ENCODE data around the gene GUK1.
A peak's percentile ranks its signal among the peaks of the same experiment; 100 is the strongest.

Gene GUK1

GRCh38 chr1:228162286-228163006 is 22.4 kb downstream of the GUK1 start:
- Histone ChIP-seq H2AFZ (no peak overlapping the region), H3K79me2 (no peaks in the 10 kb centered on the region), H3K9ac (no peak overlapping the region), H3K9me3 (ENCODE audit: control insufficient read depth, low read length) (no peaks in the 10 kb centered on the region), H3K27ac (peak overlapping the region; percentile 54), H3K4me1 (no peaks in the 10 kb centered on the region), H3K4me2 (ENCODE audit: low read length) (no peak overlapping the region), H3K36me3 (ENCODE audit: control insufficient read depth, insufficient read depth, low read length) (no peaks in the 10 kb centered on the region), H3K4me3 (ENCODE audit: low read depth, low read length) (no peak overlapping the region), H3K27me3 (ENCODE audit: control insufficient read depth, insufficient read depth, low read length) (no peaks in the 10 kb centered on the region)
- TF ChIP-seq CTCF (IDR thresholded peaks at IDR 0.05): no peak

GRCh38 chr1:228163007-228163753 is 23.1 kb downstream of the GUK1 start:
- Histone ChIP-seq H3K4me2 (ENCODE audit: low read length) (no peak overlapping the region), H3K27me3 (ENCODE audit: control insufficient read depth, insufficient read depth, low read length) (no peaks in the 10 kb centered on the region), H3K79me2 (no peaks in the 10 kb centered on the region), H3K36me3 (ENCODE audit: control insufficient read depth, insufficient read depth, low read length) (no peaks in the 10 kb centered on the region), H3K27ac (peak overlapping the region; percentile 54), H3K9ac (no peak overlapping the region), H2AFZ (no peak overlapping the region), H3K9me3 (ENCODE audit: control insufficient read depth, low read length) (no peaks in the 10 kb centered on the region), H3K4me1 (no peaks in the 10 kb centered on the region), H3K4me3 (ENCODE audit: low read depth, low read length) (no peak overlapping the region)
- TF ChIP-seq CTCF (IDR thresholded peaks at IDR 0.05): no peak

GRCh38 chr1:228163776-228164519 is 23.9 kb downstream of the GUK1 start:
- Histone ChIP-seq H2AFZ (no peak overlapping the region), H3K36me3 (ENCODE audit: control insufficient read depth, insufficient read depth, low read length) (no peaks in the 10 kb centered on the region), H3K4me2 (ENCODE audit: low read length) (no peak overlapping the region), H3K27ac (no peak overlapping the region), H3K27me3 (ENCODE audit: control insufficient read depth, insufficient read depth, low read length) (no peaks in the 10 kb centered on the region), H3K9ac (no peak overlapping the region), H3K79me2 (no peaks in the 10 kb centered on the region), H3K9me3 (ENCODE audit: control insufficient read depth, low read length) (no peaks in the 10 kb centered on the region), H3K4me1 (no peaks in the 10 kb centered on the region), H3K4me3 (ENCODE audit: low read depth, low read length) (no peak overlapping the region)
- no peak for TF ChIP-seq CTCF (IDR thresholded peaks at IDR 0.05)

- Histone ChIP-seq H3K27me3 (ENCODE audit: control insufficient read depth, insufficient read depth, low read length) (no peaks in the 10 kb centered on the region), H3K36me3 (ENCODE audit: control insufficient read depth, insufficient read depth, low read length) (no peaks in the 10 kb centered on the region), H3K9me3 (ENCODE audit: control insufficient read depth, low read length) (no peaks in the 10 kb centered on the region), H3K4me1 (no peaks in the 10 kb centered on the region), H3K4me3 (ENCODE audit: low read depth, low read length) (peak overlapping the region; percentile 61), H3K79me2 (no peaks in the 10 kb centered on the region), H3K27ac (peak overlapping the region; percentile 77), H3K9ac (peak overlapping the region; percentile 19), H2AFZ (peak overlapping the region; percentile 76), H3K4me2 (ENCODE audit: low read length) (peak overlapping the region; percentile 91)
- no peak for TF ChIP-seq CTCF (IDR thresholded peaks at IDR 0.05)
Observed at GRCh38 chr1:228164561-228165371, 24.7 kb downstream of the GUK1 start.

Measured in parathyroid adenoma (tissue), 2 donors.